HG03097 (cell line): ENCODE results near the gene CCL13.

Source experiments
- ATAC-seq: cut with Tn5 transposase; IDR thresholded peaks from one replicate; pipeline ENCODE4 v1.9.1; 2021; ENCODE audit not compliant: unreplicated experiment, low FRiP score

Gene CCL13

DNA sequence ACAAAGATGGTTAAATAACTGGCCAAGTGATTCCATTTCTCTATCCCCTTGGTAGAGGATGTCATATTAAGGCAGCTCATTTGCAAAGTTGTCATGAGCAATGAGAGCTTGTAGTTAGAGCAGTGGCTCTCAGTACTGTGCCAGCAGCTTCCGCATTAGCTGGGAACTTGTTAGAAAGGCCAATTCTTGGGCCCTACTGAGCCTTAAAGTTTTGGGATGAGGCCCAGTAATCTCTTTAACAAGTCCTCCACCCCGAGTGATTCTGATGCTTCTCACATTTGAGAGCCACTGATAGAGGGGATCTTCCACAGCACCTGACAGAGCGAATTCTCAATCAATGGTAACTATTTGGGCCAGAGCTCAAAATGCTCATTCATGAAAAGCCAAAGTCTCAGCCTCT lies 26.9 kb downstream of the CCL13 start:
- ATAC-seq, result no peak

DNA sequence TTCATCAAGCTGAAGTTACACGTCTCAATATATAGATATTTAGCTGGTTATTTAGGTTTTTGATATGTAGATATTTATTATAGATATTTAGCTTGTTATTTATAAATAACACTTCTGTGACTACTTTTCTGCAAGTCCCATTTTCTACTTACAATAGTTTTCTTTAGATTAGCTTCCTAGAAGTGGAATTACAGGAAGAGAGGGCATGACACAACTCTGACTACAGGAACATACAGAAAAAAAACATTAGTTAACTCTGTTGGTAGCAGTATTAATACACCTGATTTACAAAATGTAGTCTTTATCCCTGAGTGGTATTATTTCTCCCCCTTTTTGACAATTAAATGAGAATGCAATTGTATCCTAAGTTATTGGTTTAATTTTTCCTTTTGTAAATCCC lies 28.0 kb downstream of the CCL13 start:
- no peak for ATAC-seq

DNA sequence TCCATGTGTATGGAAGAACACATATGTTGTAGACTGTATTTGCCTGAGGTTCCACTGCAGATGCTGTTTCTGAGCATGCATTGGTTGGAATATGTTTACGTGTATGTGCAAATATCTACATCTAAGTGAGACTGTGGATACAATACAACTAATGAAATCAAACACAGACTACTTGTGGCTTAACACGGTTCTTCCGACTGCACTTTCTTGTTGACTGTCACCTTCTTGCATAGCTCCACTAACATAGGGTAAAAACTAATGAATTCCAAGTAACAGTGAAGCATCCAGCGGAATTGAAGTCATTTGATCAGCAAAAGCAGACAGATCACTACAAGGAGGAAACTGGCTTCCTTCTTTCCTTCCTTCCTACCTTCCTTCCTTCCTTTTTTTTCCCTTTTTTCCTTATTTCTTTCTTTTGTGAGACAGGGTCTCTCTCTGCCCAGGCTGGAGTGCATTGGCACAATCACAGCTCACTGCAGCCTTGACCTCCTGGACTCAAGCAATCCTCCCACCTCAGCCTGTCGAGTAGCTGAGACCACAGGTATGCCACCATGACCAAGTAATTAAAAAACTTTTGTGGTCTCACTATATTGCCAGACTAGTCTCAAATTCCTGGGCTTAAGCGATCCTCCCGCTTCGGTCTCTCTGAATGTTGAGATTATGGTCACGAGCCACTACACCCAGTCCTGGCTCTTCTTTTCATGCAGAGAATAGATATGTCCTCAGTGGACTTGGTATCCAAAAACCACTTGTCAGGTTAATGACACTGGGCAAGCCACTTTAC lies 28.7 kb downstream of the CCL13 start:
- no peak for ATAC-seq

DNA sequence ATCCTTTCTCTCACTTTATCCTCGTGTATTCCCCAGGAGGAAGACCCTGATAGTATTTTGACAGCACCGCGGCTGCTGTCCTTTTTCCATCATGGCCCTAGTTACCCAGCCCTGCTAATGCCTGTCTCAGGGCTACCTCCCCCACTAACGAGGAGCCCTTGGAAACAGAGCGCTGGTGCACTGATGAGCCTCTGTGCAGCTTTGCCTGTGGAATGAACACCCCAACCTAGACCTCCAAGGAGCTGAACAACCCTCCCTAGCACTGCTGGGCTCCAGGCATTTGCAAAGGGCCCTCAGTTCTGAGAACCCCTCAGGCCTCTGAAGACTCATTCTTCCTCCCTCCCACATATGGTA lies 30.0 kb downstream of the CCL13 start:
- ATAC-seq, result no peak

DNA sequence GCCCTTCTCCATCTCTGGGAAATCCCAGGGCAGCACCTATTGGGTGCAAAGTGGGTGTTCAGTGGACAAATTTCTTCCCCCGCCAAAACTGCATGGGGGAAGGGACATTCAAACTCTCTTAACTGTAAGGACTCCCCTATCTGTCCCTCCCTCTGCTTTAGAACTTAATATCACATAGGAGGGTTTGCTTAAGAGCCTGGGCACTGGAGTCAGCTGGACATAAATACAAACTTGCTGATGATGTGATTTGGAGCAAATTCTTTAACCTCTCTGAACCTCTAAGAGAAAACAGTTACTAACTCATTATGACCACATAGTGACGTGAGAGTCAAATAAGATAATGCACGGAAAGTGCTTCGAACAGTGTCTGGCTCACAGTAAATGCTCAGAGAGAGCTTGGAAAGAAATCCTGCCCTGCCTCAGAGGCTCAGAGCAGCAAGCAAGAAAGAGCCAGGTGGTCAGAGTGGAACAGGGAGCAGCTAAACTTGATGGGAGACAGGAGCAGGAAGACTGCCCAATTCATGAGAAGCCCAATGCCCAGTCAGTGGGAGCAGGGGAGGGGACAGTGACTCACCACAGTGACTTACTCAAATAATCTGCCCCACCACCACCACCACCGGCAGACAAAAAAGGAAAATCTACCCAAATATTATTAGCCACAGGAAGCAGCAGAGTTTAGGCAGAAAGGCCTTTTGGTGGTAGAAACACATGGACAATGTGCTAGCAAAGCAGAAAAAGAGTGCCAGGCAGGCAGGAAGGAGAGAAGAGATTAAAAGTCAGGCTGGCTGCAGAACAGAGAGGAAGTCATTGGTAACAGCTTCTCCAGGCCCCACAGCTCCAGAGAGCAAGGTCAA lies 30.6 kb downstream of the CCL13 start:
- ATAC-seq, result no peak

DNA sequence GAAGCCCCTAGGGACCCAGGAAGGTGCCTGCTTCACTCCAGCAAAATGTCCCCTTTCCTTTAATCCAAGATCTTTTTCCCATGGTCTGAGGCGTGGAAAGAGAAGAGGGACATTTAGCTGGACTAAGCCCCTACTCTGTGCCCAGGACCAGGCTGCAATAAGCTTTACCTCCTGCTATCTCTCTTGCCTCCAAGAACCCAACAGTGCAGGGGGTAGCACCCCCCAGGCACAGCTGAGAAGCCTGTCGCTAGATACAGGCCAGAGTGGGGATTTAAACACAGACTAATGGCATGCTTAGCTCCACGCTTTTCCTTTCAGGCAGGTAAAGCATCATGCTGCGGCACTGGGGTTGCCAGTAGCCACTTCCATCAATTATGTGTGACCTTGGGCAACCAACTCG lies 31.3 kb downstream of the CCL13 start:
- no peak for ATAC-seq

DNA sequence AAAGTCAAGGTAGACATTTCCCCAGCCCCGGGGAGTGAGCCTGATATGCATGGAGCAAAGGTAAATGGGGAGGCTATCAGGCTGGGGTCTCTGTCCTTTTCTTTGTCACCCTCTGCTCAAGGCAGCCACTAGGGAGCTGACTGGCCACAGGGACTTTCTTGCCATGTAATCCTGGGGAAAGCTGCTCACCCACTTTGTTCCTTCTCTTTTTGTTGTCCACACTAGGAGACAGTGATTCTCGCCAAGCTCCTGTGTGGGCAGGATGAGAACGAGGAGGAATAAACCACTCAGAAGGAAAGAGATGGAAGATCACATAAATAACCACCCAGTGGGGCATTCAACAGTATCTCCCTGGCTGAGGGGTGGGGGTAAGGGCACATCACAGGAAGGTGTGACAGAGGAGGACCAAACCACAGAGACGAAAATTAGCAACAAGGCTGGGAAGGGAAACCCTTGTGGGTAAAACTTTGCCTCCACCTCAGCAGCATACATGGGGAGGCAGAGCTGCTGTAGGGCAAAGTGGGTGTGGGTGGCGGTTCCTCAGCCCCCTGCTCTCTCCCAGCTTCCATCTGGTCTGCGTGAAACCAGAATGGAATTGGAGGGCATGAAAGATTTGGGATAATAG lies 33.0 kb downstream of the CCL13 start:
- no peak for ATAC-seq

DNA sequence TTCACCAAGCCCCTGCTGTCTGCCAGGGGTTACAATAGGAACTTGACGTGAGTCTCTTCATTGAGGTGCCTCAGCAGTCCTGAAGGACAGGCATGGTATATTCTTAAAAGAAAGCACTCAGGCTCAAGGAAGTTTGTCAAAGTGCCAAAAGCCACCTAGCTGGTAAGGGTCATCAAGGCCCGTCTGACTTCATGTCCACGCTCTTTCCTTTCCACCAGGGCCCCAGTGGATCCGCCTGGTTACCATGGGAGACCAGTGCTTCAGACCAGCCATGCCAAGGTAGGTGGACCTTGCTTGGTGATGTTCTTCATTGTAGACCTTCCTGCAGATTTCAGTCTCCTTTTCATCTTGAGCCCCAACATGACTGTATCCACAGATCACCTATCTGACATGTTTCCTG lies 34.4 kb downstream of the CCL13 start:
- no peak for ATAC-seq

DNA sequence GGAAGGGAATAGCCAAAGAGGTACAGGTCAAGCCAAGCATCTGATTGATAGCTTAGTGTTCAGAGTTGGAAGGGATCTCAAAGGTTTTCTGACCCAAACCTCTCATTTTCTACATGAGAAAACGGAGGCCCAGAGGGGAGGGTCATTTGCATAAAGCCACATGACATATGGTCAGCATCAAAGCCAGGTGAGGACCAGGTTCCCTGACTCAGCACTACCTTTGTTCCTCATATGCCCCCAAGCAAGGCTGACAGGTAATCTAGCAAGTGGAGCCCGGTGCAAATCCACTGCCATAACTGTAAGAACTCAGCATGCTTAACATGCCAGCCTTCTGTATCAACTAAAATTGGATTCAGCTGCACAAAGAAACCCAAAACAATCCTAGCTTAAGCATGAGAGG lies 35.0 kb downstream of the CCL13 start:
- no peak for ATAC-seq

DNA sequence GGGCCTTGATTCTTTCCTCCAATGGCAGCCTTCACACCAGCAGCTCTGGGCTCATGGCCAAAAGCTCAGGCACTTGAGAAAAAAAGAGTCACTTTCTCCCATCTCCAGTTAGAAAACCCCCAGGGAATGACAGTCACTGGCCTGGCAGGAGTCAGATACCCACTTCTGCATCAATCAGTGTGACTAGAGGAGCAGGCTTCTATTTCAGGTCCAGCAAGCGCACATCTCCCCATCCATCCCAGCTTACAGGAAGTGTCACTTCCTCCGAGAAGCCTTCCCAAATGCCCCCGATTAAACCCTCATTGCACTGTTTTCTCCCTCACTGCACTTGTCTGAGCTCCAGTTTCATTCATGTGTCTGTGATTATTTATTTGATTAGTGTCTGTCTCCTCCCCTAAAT lies 37.1 kb downstream of the CCL13 start:
- no peak for ATAC-seq

DNA sequence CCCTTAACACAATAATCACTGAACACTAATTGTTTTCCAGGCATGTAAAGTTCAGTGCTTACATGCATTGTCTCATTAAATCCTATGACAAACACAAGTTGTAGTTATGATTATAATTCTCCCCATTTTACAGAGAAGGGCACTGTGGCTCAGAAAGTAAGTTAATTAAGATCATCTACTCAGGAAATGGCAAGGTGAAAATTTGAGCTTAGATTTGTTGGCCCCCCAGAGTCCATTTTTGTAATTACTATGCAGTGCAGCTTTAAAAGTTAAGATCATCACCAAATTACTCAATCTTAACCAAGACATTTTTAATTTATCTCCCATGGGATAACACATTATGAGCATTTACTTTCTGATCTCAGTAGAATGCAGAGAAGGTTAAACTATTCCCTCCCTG lies 41.0 kb downstream of the CCL13 start:
- ATAC-seq, result no peak

DNA sequence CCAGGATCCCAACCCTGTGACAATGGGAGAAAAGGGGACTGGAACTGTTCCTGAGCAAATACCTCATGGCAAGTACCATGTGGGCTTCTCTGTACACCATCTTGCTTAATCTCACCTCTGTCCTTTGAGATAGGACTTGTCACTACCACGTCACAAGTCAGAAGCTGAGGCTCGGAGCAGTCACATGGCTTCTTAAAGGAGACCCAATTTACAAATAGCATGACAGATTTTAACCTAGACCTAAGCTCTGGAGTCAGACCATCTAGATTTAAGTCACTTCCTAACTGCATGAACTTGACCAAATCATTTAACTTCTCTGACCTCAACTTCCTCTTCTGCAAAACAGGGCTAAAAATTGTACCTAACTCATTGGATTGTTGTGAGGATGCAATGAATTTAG lies 42.7 kb downstream of the CCL13 start:
- ATAC-seq, result no peak

DNA sequence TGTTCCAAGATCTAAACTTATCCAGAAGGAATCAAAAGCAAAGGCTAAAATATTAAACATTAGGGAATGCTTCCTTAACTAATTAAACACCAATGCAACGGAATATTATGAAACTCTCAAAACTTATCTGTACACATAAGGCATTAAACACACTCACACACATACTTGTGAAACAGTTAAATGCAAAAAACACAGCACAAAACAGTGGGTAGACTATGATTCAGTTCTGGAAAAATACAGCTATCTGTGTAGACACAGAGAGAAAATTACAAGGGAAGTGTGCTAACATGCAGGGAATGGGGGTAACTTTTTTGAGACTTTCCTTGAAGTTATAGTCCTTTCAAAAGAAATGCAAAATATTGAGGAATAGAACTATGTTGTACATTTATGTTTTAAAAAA lies 43.4 kb downstream of the CCL13 start:
- no peak for ATAC-seq

DNA sequence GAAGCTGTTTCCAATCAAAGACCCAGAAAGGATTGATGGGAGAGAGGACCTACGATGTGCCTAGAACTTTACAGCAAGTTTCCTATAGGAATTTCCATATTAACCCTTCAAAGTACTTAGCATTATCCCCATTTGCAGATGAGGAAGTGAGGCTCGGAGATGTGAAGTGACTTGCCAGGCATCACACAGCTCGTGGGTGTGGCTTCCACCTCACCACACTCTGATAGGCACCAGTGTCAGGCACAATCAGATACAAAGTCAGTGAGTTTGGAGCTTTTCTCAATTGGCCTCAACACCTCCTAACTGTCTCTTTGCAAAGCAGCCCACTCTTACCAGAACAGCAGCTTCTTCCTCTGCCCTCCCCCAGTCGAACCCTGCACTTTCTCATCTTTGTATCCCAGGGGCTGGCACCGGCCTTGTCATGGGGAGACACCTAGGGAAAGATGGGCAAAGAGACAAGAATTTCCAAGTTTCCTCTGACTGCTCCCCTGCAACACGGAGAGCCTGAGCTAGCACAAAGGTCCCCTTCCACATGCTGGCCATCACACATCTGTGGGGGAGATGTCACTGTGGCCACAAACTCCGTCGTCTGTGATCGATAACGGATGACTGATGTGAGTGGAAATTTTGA lies 44.1 kb downstream of the CCL13 start:
- ATAC-seq, result no peak

DNA sequence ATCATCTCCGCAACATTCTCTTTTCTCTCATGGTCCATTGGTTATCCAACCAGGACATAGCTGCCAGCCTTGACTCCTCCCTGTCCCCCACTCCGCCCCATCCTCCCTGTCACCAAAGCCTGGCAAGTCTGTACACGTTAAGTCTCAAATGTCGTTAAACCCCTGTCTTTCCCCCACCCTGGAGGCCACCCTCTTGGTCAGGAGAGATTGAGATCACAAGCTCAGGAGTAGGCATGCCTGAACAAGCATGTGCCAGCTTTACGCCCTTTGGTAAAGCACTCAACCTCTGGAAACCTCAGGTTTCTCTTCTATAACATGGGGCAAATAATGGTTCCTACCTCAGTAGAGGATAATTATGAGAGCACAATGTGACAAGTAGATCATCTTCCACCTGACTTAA lies 44.9 kb downstream of the CCL13 start:
- no peak for ATAC-seq

DNA sequence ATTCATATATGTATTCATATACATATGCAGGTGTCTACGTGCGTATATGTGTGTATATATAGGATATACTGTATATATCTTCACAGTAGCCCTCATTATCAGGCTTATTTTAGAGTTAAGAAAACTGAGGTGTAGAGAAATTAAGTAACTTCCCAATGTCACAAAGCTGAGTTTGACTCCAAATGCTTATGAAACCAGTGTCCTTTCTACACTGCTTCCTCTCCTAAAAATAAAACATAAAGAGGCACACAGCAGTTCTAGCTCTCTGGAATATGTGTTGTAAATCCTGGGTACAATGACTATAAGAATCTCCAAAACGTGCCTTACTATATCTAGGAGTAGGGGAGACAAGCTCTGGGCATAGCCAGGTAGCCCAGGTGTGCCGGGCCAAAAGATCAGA lies 46.7 kb downstream of the CCL13 start:
- ATAC-seq, result no peak

DNA sequence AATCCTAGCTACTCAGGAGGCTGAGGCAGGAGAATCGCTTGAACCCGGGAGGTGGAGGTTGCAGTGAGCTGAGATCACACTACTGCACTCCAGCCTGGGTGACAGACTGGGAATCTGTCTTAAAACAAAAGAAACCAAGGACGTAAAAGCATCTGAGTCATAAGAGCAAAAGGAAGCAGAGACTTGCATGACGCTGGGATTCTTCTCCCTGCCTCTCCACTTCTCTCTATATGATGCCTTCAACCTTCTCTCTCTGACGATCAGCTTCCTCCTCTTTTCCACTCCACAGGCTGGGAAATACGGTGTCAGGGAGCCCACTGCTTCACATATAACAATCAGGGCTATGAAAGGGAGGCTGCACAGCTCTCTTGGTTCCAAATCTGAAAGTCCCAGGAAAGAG lies 49.9 kb downstream of the CCL13 start:
- no peak for ATAC-seq
